Activated CD8-positive, alpha-beta T cell treated with anti-CD3 and anti-CD28 coated beads for 36 hours (primary cell): ENCODE results near the gene CHN1. TPM values are rescaled to one million over a fixed set of nuclear protein-coding genes. Genes with fewer than 3 reads are reported as not detected.
A peak's percentile ranks its signal among the peaks of the same experiment; 100 is the strongest.

ENCODE experiments used
- ATAC-seq: fragments of 200-7000 bp; cut with Tn5 transposase; one replicate; pipeline ENCODE4 v1.10.0; 2021; ENCODE audit warnings: mild to moderate bottlenecking, moderate library complexity
- CTCF ChIA-PET: fragments of 350-600 bp; sonication (Branson Sonifier 250); formaldehyde crosslinking; loops from one replicate; lab custom pipeline; 2021; ENCODE audit warnings: antibody characterized with exemption; lab: Charles Lee
- POLR2A ChIA-PET: fragments of 350-600 bp; sonication (Branson Sonifier 250); formaldehyde crosslinking; loops from one replicate; lab custom pipeline; 2021; ENCODE audit warnings: antibody characterized with exemption; lab: Charles Lee
- DNase-seq: peaks from one replicate; pipeline ENCODE4 v3.0.0-alpha.2; 2020
- H3K27ac Mint-ChIP-seq: one replicate; pipeline ENCODE4 v1.8.0; 2021; ENCODE audit warnings: mild to moderate bottlenecking, mixed read lengths
- H3K27me3 Mint-ChIP-seq: one replicate; pipeline ENCODE4 v1.8.0; 2021; ENCODE audit warnings: mixed read lengths
- H3K36me3 Mint-ChIP-seq: one replicate; pipeline ENCODE4 v1.8.0; 2021; ENCODE audit warnings: low read depth, mixed read lengths
- H3K4me1 Mint-ChIP-seq: one replicate; pipeline ENCODE4 v1.8.0; 2021; ENCODE audit warnings: low read depth, mixed read lengths
- H3K4me3 Mint-ChIP-seq: one replicate; pipeline ENCODE4 v1.8.0; 2021; ENCODE audit warnings: mild to moderate bottlenecking, moderate library complexity, mixed read lengths
- H3K9me3 Mint-ChIP-seq: one replicate; pipeline ENCODE4 v1.8.0; 2021; ENCODE audit warnings: mixed read lengths
- intact Hi-C: fragments of 100-400 bp; cut with micrococcal nuclease; formaldehyde crosslinking; loops from one replicate; pipeline ENCODE4 v1.10.0; 2022
- total RNA-seq, 2 experiments: library from RNA; stranded (reverse); gene quantifications; one replicate each; pipeline ENCODE4 v1.2.3, GENCODE V29; 2021
- TF ChIP-seq, protein P1 (sequence below): fragments of 200-600 bp; IDR thresholded peaks from one replicate; pipeline ENCODE4 v1.8.0; 2022; ENCODE audit warnings: antibody characterized with exemption, mild to moderate bottlenecking

Gene CHN1
- total RNA-seq, 2 experiments from 2014 or later: 2.9 to 3.0 TPM

DNA sequence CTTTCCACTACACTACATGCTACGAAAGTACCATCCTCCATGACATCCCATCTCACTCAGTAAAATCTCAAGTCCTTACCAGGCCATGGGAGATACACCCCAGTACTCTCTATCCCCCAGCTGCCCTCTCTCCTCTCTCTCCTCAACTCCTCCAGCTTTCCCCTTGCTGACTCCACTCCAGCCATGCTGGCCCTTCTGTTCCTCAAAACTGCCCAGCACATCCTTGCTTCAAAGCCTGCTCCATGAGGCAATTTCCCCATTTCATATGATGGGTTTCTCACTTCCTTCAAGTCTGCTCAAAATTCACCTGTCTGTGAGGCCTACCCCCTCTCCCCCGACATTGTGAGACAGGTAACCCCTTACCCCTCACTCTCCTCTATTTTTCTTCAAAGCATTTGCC lies 8.6 kb downstream of the CHN1 start:
- Mint-ChIP-seq H3K36me3 (no peaks in the 10 kb centered on the region), H3K27me3 (peaks cover 29% of the 10 kb centered on the region), H3K27ac (no peak overlapping the region), H3K9me3 (no peaks in the 10 kb centered on the region), H3K4me3 (no peak overlapping the region), H3K4me1 (peaks cover 2% of the 10 kb centered on the region)
- ATAC-seq: no peak
- no peak for DNase-seq
- TF ChIP-seq, protein P1, sequence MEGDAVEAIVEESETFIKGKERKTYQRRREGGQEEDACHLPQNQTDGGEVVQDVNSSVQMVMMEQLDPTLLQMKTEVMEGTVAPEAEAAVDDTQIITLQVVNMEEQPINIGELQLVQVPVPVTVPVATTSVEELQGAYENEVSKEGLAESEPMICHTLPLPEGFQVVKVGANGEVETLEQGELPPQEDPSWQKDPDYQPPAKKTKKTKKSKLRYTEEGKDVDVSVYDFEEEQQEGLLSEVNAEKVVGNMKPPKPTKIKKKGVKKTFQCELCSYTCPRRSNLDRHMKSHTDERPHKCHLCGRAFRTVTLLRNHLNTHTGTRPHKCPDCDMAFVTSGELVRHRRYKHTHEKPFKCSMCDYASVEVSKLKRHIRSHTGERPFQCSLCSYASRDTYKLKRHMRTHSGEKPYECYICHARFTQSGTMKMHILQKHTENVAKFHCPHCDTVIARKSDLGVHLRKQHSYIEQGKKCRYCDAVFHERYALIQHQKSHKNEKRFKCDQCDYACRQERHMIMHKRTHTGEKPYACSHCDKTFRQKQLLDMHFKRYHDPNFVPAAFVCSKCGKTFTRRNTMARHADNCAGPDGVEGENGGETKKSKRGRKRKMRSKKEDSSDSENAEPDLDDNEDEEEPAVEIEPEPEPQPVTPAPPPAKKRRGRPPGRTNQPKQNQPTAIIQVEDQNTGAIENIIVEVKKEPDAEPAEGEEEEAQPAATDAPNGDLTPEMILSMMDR: no peak
- ChIA-PET POLR2A (interaction anchor here (0.6 kb wide), 1 partner anchor 223 kb away, joined by 3 read pairs; no protein-coding TSS in a partner anchor), CTCF (interaction anchor here (0.8 kb wide), 1 partner anchor 248 kb away, joined by 5 read pairs; no protein-coding TSS in a partner anchor)
- intact Hi-C loops: no loop called here

DNA sequence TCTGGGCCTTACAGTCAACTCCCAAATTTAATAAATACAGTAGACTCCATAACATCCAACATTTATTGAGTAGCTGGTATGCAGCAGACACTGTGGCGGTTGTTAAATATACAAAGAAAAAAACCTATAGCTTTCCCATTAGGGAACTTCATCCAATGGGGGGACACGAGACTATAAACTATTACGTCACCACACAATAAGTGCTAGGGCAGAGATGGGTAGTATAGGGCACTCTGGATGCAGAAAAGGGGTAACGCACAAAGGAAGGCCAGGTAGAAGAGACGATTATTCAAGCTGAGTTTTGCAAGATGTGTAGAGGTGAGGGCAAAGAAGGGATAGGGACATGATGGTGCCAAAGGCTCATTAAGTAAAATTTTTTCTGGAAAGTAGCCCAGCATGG lies 10.8 kb downstream of the CHN1 start:
- Mint-ChIP-seq H3K27ac (no peak overlapping the region), H3K36me3 (no peaks in the 10 kb centered on the region), H3K4me3 (no peak overlapping the region), H3K9me3 (no peaks in the 10 kb centered on the region), H3K4me1 (peaks cover 8% of the 10 kb centered on the region), H3K27me3 (peaks cover 16% of the 10 kb centered on the region)
- POLR2A ChIA-PET: no interaction called here
- ATAC-seq (no peak), DNase-seq (no peak)
- intact Hi-C loops: loop anchor here (5.0 kb wide), 2 partner anchors 242 to 292 kb away; no protein-coding TSS in a partner anchor
- TF ChIP-seq, protein P1: no peak
- CTCF ChIA-PET: interaction anchor here (1.0 to 1.7 kb wide), 4 partner anchors 11 to 292 kb away, joined by 3 to 7 read pairs (median 3); no protein-coding TSS in a partner anchor

DNA sequence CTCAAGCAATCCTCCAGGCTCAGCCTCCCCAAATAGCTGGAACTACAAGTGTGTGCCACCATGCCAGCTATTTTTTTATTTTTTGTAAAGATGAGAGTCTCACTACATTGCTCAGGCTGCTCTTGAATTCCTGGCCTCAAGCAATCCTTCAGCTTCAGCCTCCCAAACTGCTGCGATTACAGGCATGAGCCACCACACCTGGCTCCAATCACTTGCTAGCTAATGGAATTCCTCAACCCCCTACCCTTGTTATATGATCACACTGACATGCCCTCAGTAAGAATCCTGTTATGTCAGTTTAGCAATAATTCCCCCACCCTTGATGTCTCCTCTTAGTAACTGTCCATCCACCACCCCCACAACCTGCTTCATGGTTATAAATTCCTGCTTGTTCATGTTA lies 12.3 kb downstream of the CHN1 start:
- intact Hi-C loops: loop anchor here (5.0 kb wide), 2 partner anchors 241 to 291 kb away; no protein-coding TSS in a partner anchor
- H3K27ac Mint-ChIP-seq: no peak overlapping the region
- ChIA-PET CTCF (interaction anchor here (1.0 to 3.6 kb wide), 2 partner anchors 244 to 296 kb away, joined by 3 to 31 read pairs; no protein-coding TSS in a partner anchor), POLR2A (no interaction called here)
- H3K4me1 Mint-ChIP-seq: peaks cover 6% of the 10 kb centered on the region
- H3K4me3 Mint-ChIP-seq: no peak overlapping the region
- no peaks in the 10 kb centered on the region for H3K36me3 Mint-ChIP-seq
- TF ChIP-seq, protein P1: no peak
- no peaks in the 10 kb centered on the region for H3K9me3 Mint-ChIP-seq
- ATAC-seq (no peak), DNase-seq (no peak)
- H3K27me3 Mint-ChIP-seq: peaks cover 16% of the 10 kb centered on the region

DNA sequence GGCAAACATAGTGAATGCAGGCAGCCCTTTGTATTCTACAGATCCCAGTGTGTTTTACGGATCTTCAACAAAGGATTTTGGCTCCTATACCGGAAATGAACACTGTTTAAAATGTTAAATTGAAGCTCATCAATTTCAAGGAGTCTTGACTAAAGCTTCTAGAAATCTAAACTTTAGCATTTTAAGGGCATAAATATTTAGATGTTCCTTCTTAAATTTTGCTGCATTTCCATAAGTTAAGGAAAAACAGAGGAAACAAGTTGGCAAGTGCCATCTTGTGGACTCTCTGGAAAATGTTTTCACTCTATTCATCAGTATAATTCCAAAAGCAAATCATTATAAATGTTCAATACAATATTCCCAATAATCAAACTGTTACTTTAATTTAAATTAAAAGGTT lies 19.6 kb downstream of the CHN1 start:
- intact Hi-C loops: loop anchor here (5.0 kb wide), 1 partner anchor 213 kb away; no protein-coding TSS in a partner anchor
- Mint-ChIP-seq H3K4me1 (peaks cover 6% of the 10 kb centered on the region), H3K9me3 (no peaks in the 10 kb centered on the region), H3K27me3 (peaks cover 4% of the 10 kb centered on the region), H3K4me3 (no peak overlapping the region), H3K36me3 (no peaks in the 10 kb centered on the region), H3K27ac (no peak overlapping the region)
- DNase-seq: no peak
- no peak for ATAC-seq
- TF ChIP-seq, protein P1: peak; percentile 41
- POLR2A ChIA-PET: no interaction called here
- CTCF ChIA-PET: interaction anchor here (1.0 to 4.5 kb wide), 9 partner anchors 20 to 287 kb away, joined by 3 to 36 read pairs (median 5); partner anchors contain the start of gene CHN1

DNA sequence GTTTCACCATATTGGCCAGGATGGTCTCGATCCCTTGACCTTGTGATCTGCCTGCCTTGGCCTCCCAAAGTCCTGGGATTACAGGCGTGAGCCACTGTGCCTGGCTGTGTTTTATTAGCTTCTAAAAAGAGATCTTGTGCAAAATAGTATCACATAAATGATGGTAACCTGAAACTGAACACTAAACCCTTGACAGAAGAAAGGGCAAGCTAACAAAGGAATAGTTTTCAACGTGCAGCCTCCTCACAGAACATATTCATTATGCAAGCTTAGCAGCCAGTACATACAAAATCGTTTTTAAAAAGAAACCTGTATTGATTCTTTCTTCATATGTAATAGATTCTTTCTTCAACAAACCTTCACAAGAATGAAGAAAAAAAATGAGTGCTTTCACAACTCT lies 20.6 kb downstream of the CHN1 start:
- Mint-ChIP-seq H3K4me1 (no peaks in the 10 kb centered on the region), H3K9me3 (no peaks in the 10 kb centered on the region), H3K36me3 (no peaks in the 10 kb centered on the region), H3K27me3 (peaks cover 3% of the 10 kb centered on the region), H3K27ac (no peak overlapping the region), H3K4me3 (no peak overlapping the region)
- intact Hi-C loops: no loop called here
- TF ChIP-seq, protein P1: no peak
- ATAC-seq: no peak
- ChIA-PET CTCF (interaction anchor here (1.2 to 4.5 kb wide), 9 partner anchors 9 to 286 kb away, joined by 3 to 36 read pairs (median 5); partner anchors contain the start of gene CHN1), POLR2A (no interaction called here)
- no peak for DNase-seq
